ENCODE data around the gene PRPF6. TPM values are rescaled to one million over a fixed set of nuclear protein-coding genes. Genes with fewer than 3 reads are reported as not detected.

PRPF6 gene
- total RNA-seq, 1 donor from 2014 or later, result 71.9 TPM

DNA sequence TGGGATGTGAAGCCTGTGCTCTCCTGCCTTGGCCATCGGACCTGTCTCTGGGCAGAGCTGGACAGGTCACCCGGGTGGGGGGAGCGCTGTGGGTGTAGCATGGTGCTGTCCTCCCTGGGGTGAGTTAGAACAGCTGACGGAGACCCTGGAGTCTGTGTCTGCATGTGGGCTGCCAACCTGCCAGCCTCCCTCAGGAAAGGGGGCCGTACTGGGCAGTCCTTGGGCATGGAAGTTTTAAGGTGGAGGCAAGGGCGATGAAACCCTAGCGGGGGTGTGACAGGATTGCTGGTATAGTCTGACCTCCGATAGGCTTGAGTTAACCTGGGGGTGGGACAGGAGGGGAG lies 66.1 kb downstream of the PRPF6 start:
- Mint-ChIP-seq H3K27ac (ENCODE audit: unreplicated experiment) (no peak overlapping the region), H3K36me3 (ENCODE audit: unreplicated experiment) (no peaks in the 10 kb centered on the region), H3K9me3 (ENCODE audit: unreplicated experiment) (no peaks in the 10 kb centered on the region), H3K27me3 (ENCODE audit: unreplicated experiment) (no peaks in the 10 kb centered on the region), H3K4me1 (ENCODE audit: unreplicated experiment) (peaks cover 34% of the 10 kb centered on the region), H3K4me3 (ENCODE audit: unreplicated experiment) (no peak overlapping the region)
- no peak for DNase-seq (ENCODE audit: extremely low spot score, unreplicated experiment)
- TF ChIP-seq, protein P1, sequence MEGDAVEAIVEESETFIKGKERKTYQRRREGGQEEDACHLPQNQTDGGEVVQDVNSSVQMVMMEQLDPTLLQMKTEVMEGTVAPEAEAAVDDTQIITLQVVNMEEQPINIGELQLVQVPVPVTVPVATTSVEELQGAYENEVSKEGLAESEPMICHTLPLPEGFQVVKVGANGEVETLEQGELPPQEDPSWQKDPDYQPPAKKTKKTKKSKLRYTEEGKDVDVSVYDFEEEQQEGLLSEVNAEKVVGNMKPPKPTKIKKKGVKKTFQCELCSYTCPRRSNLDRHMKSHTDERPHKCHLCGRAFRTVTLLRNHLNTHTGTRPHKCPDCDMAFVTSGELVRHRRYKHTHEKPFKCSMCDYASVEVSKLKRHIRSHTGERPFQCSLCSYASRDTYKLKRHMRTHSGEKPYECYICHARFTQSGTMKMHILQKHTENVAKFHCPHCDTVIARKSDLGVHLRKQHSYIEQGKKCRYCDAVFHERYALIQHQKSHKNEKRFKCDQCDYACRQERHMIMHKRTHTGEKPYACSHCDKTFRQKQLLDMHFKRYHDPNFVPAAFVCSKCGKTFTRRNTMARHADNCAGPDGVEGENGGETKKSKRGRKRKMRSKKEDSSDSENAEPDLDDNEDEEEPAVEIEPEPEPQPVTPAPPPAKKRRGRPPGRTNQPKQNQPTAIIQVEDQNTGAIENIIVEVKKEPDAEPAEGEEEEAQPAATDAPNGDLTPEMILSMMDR (IDR thresholded peaks at IDR 0.05), result no peak

DNA sequence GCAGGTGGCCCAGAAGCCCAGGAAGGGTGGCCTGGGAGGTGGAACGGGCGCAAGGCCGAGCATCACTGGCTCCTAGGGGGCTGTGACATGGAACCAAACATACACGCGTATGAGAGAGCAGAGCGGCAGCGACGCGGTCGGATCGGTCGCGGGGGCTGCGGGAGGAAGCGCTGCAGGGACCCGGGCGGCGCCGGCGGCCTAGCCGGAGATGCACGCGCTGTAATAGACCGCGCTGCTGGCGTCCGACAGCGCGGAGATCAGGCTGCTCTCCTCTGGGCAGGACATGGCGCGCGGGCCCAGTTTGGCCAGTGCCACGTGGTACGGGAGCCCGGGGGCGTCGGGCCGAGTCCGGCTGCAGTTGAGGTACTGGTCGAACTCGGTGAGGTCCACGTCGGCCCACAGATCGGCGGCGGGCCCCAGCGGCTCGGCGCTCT lies 67.1 kb downstream of the PRPF6 start:
- Mint-ChIP-seq H3K27ac (ENCODE audit: unreplicated experiment) (no peak overlapping the region), H3K27me3 (ENCODE audit: unreplicated experiment) (no peaks in the 10 kb centered on the region), H3K9me3 (ENCODE audit: unreplicated experiment) (no peaks in the 10 kb centered on the region), H3K4me3 (ENCODE audit: unreplicated experiment) (no peak overlapping the region), H3K36me3 (ENCODE audit: unreplicated experiment) (no peaks in the 10 kb centered on the region), H3K4me1 (ENCODE audit: unreplicated experiment) (peaks cover 32% of the 10 kb centered on the region)
- TF ChIP-seq, protein P1 (IDR thresholded peaks at IDR 0.05), result no peak
- no peak for DNase-seq (ENCODE audit: extremely low spot score, unreplicated experiment)

DNA sequence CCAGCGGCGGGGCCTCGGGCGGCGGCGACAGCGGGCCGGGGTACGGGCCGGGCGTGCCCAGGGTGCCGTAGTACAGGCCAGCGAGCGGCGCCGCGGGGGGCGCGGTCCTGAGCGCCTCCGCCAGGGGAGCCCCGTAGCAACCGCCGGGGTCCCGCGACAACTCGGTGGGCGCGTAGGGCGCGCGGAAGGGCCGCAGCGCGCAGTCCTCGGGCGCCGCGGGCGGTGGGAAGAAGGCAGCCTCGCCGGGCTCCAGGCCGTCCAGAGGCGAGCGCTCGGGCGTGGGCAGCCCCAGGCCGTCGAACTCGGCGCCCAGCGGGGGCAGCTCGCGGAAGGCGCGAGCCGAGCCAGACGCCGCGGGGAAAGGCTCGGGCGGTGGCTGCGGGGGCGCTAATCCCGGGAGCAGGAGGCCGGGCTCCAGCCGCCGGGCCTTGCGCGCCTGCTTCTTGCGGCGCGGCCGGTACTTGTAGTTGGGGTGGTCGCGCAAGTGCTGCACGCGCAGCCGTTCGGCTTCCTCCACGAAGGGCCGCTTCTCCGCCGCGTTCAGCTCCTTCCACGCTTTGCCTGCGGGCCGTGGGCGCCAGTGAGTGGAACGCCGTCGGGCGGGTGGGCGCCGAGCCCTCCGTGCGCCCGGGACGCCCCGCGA lies 67.6 kb downstream of the PRPF6 start:
- no peaks in the 10 kb centered on the region for H3K27me3 Mint-ChIP-seq (ENCODE audit: unreplicated experiment)
- no peak for DNase-seq (ENCODE audit: extremely low spot score, unreplicated experiment)
- H3K36me3 Mint-ChIP-seq (ENCODE audit: unreplicated experiment), result no peaks in the 10 kb centered on the region
- TF ChIP-seq, protein P1 (IDR thresholded peaks at IDR 0.05), result no peak
- H3K4me3 Mint-ChIP-seq (ENCODE audit: unreplicated experiment), result no peak overlapping the region
- H3K9me3 Mint-ChIP-seq (ENCODE audit: unreplicated experiment), result no peaks in the 10 kb centered on the region
- no peak overlapping the region for H3K27ac Mint-ChIP-seq (ENCODE audit: unreplicated experiment)
- H3K4me1 Mint-ChIP-seq (ENCODE audit: unreplicated experiment), result peaks cover 34% of the 10 kb centered on the region

DNA sequence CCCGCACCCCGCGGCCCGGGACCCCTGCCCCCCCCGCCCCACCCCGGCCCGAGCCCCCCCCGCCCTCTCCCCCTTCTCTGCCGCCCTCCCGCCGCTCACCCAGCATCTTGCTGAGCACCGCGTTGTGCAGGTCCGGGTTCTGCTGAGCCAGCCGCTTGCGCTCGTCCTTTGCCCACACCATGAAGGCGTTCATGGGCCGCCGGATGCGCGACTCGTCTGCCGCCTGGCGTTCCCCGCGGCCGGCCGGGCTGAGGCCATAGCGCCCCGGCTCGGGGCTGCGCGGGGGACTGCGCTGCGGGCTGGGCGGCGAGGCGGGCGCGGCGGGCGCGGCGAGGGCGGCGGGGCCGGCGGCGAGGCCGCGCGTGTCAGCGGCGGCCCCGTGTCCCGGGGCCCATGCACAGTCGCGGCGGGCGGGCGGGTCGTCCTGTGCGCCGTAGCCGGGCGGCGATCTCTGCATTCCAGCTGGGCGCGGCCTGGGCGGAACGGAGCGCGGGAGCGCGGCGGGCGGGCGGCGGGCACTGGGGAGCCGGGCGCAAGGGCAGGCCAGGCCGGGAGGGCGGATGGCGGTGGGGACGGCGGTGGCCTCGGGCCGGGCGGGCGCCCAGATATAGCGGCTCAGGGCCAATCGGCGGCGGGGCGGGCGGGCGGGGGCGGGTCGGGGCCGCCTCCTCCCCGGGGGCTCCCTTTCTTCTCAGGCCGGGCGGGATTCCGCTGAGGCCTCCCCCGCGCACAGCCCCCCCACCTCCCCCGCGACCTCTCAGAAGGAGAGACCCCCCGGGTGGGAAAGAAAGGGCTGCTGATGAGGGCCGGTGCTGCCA lies 68.3 kb downstream of the PRPF6 start, which contains the start of gene SOX18:
SOX18 (minus strand) TSS at position 580 of the 818 bp plus-strand sequence; CDS start at position 457, 123 bp downstream.
- no peaks in the 10 kb centered on the region for H3K27me3 Mint-ChIP-seq (ENCODE audit: unreplicated experiment)
- peak within 1 kb of the TSS; percentile 67 for H3K4me3 Mint-ChIP-seq (ENCODE audit: unreplicated experiment)
- DNase-seq (ENCODE audit: extremely low spot score, unreplicated experiment), result no peak

More for the DNA sequence above, 68.3 kb downstream of the PRPF6 start, which contains the start of gene SOX18:
- Mint-ChIP-seq H3K36me3 (ENCODE audit: unreplicated experiment) (no peaks in the 10 kb centered on the region), H3K27ac (ENCODE audit: unreplicated experiment) (no peak within 1 kb of the TSS), H3K9me3 (ENCODE audit: unreplicated experiment) (no peaks in the 10 kb centered on the region), H3K4me1 (ENCODE audit: unreplicated experiment) (peaks cover 35% of the 10 kb centered on the region)
- TF ChIP-seq, protein P1 (IDR thresholded peaks at IDR 0.05), result no peak
